TTC549 (cell line): ENCODE results near the gene SECISBP2.

Experiments
- FAIRE-seq: peaks from 2 replicates; lab custom pipeline; 2012; peaks lifted over from hg19 to GRCh38; lab: Jason Lieb, UNC

SECISBP2 gene

DNA sequence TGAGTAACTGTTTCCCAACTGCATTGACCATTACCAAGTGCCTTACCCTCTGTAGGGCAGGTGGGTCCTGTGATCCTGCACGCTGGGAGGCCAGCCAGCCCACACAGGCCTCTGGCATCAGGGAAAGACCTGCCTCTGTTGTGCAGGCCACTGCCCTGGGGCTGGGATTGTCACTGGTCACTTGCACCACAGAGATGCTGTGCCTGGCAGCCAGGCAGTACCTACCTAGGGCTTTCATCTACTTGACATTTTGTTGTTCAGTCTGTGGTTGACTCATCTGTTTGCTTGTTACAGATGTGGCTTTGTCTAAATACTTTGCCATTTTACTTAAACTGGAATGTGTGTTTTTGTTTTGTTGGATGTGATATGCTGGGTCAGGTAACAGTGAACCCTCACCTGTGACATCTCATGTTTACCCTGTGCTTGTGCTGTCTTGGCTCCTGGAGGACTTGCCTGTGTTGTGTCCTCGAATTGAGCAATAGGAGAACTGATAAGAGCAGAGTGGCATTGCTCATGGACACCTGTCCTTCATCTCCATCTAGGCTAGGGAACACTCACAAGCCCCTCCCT, 32.8 kb downstream of the SECISBP2 start:
- no peak for FAIRE-seq

DNA sequence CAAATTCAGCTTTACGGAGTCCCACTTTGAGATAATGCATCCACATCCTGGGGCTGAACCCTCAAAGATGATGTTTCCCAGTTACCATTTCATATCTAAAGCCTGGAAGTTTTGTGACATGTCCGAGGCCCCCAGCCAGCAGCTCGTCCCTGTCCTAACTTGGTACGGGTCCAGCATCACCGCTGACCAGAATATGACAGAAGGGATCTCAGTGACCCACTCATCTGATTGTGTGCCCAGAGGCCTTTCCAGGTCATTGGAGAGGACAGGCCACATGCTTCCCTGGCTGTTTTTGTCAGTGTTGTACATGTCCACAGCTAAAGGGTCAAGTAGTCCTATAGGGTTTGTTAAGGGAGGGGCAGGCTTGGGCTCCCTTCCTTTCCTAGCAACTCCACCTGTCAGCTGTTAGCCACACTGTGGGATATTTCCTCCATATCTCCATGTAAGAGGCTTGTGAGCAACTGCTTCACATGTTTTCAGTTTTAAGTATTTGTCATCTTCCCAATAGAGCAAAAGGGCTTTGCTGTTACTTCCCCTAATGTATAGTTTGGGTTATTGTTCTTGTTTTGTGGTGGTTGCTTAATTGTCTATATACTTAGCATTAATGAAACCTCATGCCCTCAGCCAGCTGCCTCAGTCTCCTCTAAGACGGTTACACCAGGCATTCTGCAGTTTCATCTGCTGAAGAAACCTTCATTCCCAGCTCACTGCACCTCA, 33.4 kb downstream of the SECISBP2 start:
- no peak for FAIRE-seq

DNA sequence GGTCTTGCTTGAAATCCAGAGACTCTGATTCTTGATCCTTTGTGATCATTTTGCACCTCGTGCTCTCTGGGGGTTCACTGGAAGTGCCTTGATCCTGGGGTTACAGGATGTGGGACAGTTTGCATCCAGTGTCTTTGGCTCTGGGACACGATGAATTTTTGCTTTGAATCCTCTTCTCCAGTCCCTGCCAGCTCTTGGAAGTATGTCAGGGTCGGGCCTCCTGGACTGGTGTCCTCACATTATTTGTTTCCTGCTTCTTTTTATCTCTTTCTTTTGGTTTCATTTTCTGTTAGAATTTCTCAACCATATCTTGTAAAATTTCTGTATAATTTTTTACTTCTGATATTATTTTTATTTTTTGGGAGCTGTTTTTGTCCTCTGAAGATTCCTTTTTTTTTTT, 34.2 kb downstream of the SECISBP2 start:
- FAIRE-seq, result no peak

DNA sequence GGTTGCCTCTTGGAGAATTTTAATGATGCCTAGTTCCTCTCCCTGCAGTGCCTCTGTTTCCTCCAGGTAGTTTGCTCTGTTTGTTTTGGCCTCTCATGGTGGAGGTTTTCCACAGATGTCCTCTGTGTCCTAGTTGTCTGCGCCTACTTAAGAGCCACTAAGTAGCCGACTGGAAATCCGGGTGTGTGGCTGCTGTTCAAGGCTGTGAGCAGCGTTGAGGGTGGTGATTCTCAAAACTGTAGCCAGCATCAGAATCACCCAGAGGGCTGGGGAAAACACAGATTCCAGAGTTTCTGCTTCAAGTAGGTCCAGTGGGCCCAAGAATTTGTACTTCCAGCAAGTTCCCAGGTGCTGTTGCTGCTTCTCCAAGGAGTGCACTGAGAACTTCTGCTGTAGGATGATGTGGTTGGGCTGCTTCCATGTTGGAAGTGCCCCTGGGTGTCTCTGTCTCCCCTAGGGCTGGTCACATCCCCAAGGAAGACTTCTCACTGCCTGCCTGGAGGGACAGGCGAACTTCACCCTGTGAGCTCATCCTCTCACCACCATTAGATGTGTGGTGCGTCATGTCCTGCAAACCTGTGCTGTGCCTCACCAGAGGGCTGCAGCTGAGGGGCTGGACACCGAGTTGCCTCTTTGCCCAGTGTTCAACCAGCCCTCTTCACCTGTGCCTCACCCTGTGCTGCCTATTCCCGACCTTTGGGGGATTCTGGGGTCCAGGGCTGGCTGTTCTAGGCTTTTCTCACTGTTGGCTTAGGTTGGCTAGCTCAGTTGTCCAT, 34.8 kb downstream of the SECISBP2 start:
- no peak for FAIRE-seq

DNA sequence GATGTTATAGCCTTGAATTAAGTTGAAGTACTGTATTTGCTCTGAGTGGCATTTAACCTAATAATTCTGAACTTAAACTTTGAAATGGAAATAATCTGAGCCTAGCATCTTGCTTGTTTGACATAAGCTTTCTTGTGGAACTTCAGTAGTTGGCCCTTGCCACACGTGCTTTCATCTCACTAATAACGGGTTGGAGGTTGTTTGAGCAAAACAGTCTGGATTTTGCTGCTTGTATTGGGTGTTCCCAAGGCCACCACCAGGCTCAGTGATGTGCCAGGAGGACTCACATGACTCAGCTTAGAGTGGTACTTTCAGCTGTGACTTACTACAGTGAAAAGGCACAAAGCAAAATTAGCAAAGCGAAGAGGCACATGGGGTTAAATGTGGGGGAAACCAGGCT, 35.7 kb downstream of the SECISBP2 start:
- FAIRE-seq, result no peak

DNA sequence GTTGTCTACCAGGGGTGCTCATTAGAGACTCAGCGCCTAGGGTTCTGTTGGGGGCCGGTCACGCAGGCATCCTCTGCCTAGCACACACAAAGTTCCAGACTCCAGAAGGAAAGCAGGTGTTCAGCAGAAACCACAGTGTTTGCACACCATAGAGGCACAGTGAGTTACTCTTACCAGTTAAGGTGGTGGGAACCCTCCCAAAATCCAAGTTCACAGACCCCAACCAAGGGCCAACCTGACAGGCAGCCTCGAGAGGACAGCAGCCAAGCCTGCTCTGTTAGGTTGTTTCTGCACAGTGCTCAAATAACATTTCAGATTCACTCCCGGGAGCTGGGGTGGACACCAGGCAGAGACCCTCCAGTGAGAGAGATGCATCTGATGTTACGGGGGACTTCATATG, 36.2 kb downstream of the SECISBP2 start:
- FAIRE-seq, result no peak

DNA sequence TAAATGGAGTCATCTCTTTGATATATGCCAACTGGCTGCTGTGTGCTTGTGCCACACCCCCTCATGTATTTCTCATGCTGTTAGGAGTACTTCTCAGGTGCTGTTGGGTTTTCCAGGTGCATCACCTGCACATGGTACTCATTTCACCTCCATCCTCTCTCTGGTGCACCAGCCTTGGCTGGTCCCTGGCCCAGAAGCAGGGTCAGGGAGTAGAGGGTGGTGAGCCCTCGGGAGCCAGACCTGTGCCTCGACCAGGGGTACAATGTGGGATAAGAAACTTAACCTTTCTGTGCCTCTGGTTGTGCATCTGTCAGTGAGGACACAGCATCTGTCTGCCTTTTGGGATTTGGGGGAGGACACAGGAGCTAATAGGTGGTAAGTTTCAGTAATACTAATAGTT, 38.5 kb downstream of the SECISBP2 start:
- no peak for FAIRE-seq

DNA sequence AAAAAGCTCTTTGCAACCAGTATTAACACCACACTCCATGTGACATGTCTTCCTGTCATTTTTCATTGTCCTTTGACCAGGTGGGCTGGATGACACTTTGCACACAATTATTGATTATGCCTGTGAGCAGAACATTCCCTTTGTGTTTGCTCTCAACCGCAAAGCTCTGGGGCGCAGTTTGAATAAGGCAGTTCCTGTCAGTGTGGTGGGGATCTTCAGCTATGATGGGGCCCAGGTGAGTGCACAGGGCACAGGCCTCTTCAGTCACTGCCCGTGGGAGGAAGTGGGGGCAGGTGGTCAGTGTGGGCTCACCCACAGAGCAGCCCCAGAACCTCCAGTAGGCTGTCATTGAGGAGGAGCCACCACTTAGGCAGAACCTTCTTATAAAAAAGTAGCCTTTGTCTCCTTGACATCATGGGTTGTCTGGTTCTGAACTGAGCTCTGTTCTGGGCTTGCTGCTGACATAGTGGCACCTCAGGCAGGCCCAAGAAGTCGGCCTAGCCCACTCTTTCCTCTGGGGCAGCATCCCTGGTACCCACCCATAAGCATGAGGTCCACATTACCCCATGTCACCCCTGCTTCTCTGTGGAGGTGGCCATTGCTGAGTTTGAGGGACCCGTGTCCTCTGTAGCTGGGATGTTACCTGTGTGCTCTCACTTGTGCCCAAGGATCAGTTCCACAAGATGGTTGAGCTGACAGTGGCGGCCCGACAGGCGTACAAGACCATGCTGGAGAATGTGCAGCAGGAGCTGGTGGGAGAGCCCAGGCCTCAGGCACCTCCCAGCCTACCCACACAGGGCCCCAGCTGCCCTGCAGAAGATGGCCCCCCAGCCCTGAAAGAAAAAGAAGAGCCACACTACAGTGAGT, 39.3 kb downstream of the SECISBP2 start:
- no peak for FAIRE-seq

DNA sequence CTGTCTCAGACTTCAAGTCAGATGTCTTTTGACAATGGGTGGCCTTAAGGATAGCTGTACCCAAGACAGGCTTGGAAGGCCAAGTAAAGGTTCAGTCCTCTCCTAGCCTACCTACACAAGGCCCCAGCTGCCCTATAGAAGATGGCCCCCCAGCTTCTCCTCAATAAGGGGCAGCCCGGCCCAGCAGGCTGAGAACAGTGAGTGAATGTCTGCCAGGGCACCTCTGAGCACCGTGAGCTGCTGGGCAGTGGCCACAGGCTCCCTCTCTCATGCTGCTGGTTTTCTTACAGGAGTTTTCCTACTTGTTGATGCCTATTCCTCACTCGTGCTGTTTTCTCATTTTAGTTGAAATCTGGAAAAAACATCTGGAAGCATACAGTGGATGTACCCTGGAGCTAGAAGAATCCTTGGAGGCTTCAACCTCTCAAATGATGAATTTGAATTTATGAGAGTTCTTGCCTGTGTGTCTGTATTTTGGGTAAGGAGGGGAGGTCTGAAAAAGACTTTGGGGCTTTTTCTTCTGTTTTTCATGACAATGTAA, 40.1 kb downstream of the SECISBP2 start:
- no peak for FAIRE-seq

DNA sequence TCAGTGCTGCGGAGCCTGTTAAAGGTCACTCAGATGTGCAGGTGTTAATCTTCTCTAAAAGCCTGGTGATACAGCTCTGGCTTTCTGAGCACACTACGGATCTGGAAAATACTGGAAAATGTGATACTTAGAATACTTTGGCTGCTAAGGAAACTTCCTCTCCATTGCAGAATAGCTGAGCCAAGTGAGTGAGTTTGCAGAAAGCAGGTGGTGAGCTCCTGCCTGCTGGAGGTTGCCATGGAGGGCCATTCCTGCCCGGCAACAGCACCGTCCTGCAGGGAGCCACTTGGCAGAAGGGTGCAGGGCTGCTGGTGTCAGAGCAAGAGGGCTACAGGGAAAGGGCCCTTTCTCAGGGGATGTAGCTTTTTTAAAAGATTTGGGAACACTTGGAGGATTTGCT, 40.7 kb downstream of the SECISBP2 start:
- no peak for FAIRE-seq

DNA sequence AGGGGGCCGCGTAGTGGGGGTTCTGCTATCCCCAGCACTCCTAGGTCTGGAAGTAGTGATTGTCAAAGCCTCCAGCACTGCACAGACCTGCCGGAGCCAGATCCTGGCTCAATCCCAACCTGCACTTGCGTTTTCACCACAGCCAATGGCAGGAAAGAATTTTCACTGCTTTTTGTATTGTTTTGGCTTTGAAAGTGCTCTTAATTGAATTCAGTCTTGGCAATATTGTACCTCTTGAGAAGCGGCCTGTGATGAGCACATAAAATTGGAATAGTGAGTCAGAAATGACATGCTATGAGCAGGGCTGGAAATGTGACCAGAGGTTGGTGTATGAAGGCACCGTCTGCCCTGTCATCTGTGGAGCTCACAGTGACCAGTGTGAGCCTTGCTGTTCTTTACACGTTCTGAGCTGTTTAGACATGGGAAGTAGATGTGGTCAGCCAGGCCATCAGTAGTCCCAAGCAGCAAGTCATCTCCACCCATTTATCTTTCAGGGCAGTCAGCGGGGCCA, 41.5 kb downstream of the SECISBP2 start:
- FAIRE-seq, result no peak

DNA sequence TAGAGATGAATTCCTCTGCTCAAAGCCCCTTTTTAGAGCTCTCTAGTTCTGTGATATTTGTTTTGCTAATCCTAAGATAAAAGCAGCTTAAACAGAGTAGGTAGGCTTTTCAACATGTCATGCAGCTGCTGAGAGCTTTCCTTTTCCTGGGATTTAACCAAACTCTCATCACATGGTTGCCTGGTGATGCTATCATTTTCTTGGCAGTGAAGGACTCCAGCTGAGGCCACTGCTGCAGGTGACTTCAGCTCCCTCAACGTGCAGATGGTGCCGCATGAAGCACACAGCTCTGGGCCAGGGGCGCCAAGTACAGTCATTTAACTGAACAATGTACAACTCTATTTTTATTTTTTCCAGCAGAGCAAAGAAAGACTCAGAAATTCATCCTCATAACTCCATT, 42.2 kb downstream of the SECISBP2 start:
- no peak for FAIRE-seq

DNA sequence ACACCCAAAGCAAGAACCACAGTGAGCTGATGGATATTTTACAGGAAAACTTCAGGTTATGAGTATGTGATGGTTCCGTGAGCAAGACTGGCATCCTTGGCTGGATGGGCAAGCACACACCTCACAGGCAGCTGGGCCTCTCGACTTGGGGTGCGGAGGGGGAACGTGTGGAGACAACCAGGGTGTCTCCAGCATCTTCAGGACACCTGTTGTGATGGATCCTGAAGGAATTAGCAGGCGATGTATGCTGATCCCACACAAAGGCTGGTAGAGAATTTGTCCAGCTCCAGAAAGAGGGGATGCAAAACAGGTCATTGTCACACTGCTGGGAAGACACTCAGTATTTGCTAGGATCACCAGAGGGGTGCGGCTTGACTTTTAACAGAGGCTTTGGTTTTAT, 42.7 kb downstream of the SECISBP2 start:
- no peak for FAIRE-seq

DNA sequence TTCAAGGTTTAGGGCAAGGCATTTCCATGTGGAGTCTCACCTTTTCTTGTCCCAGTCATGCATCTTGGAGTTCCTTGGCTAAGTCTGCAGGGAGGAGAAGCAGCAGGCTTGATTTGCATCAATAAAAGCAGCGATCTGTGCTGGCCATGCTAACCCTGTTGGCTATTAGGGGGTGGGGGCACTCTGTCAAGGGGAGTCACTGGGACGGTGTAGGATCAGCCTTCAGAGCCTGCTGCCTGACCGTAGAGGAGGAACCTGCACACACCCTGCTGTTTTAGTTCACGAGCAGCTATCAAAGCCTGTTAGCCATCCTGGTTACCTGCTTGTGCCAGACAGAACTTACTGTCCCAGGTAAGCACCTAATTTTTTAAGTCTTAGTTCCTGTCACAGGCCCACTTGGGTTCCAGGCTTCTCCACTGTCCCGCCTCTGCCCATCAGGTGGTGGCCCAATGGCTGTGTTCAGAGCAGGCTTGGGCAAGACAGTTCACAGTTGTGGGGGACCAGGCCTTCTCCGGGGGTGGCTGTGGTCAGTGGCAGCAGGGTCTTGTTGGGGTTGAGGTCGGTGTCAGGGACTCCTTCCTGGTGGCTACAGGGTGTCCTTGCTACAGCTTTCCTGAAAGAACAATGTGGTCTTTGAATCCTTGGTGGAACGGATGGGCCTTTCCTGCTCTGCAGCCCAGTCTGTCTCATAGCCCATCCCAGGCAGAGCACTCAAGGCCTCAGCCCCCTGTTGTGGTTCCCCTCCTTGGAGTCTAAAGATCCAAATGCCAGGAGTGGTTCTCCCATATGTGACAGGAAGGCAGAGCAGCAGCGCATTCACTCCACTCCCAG, 43.7 kb downstream of the SECISBP2 start:
- no peak for FAIRE-seq

DNA sequence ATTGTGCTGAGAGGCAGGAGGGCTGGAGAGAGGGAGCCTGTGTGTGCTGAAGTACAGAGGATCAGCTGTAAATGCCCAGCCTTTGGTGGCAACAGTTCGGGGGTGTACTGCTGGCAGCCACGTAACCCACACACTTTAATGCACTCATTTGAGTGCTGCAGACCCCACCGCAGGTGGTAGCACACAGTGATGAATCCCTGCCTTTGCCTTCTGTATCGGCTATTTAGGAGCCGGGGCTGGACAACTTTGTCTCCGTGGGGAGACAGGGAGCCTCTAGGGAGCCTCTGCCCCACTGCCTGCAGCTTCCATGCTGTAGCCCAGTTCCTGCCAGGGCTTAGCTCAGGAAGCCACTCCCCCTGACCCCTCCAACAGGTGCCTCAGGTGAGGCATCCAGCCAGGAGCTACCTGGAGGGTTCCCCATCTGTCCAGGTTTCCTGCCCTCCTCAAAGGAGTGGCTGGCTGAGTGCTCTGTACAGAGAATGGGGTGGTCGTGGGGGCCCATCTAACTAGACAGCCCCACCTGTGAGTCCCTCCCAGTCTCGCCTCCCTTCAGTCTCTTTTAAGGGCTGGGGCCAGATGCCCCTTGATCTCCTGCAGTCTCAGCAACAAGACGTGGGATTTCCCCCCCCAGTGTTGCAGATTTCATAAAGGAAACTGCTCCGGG, 44.5 kb downstream of the SECISBP2 start:
- no peak for FAIRE-seq

DNA sequence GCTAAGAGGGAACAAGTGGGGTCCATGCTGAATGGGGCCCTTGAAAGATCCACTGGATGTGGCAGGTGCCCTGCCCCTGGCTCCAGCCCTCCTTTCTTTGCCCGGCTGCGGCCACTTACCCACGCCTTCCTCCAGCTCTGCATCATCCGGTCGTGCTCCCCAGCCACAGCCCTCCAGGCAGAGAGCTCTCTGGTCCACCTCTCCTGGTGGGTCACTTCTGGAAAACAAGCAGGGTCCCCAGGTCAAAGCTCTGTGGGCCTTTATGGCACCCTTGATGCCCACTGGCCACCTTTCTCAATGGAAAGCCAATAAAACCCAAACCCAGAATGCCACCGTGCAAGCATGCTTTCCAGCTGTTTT, 45.0 kb downstream of the SECISBP2 start:
- no peak for FAIRE-seq

DNA sequence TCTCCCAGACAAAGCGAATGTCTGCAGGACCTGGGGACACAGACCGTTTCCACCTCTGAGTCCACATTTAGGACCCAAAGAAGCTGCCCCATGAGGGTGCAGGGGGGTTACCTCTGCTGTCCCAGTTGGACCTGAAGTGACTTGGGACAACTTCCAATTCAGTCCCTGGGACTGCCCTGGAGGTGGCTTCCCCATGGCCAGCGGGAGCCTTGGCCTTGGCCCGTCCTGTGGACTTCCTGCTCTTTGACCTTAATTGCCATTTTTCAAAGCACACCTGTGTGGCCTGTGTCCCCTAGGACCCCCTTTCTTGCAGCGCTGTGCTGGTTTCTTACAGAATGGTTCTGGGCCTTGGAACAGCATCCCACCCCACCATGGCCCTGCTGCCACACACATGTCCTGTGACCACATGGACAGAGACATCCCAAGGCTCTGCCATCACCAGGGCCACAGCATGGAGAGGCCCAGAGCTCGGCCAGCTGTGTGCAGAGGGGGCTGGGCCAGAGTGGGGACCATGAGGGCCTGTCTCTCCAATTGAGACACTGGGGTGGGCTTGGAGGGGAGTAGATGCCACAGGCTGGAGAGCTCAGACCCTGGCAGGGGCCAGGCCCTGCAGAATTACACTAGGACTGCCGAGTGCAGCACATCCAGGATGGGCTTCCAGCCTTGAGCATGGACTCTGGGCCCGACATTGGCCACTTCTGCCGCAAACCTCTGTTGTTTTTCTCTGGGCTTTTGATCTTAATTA, 45.8 kb downstream of the SECISBP2 start:
- no peak for FAIRE-seq

DNA sequence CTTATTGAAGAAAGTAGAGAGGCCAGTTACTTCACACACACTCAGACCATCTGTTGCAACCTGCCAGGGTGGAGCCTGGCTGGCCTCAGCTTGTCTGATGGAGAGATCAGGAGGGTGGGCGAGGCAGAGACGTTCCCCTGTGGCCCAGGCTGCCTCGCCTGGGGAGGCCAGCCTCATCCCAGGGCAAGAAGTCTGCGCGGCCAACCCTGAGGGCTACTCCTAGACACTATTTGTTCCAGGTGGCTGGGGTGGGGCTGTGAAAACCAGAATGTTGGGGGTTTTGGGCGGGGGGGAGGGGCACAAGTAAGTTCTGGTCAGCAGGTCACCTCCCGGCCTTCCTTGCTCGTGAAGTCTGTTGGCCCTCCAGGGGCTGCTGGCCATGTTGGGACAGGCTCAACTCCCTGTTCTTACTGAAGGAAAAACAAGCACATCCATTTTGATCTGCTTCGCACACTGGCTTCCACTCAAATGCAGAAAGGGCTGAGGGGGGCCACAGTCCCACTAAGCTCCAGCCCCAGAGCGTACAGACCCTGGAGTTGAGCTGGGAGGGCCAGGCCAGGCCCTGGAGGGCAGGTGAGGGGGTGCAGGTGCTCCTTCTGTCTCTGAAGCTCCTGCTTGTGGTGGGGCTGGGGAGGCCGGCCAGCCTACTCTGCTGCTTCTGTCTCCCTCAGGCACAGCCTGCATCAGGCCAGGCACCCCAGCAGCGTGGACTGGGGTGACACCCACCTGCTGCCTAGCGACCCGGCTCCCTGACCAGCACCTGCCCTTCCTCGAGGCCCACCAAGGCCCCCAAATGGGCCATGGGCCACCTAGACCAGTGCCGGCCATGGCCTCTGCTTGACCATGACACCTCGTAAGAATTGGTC, 46.6 kb downstream of the SECISBP2 start:
- no peak for FAIRE-seq

DNA sequence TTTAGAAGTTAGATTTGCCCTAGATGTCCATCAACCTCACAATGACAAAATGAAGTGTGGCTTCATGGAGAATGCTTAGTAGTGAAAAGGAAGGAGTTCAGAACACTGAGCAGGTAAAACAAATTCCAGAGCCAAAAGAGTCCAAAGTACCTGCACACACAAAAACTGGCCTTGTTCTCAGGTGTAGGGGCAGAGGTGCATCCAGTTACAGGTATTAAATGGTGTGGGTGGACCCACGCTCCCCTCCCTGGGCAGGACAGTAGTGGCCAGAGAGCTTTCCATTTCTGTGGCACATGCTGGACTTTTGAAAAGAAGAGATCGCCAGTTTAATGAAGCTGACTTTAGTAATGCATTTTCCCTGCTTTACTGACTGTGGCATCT, 47.2 kb downstream of the SECISBP2 start:
- no peak for FAIRE-seq
